Midbrain (tissue), 1 donor: ENCODE data around the gene SLITRK4.
A peak's percentile ranks its signal among the peaks of the same experiment; 100 is the strongest.

ENCODE experiments used
- DNase-seq: peaks from one replicate; lab custom pipeline; 2025; lab: John Stamatoyannopoulos, UW

The SLITRK4 gene

GRCh38 chrX:143635915-143636314, at the start of gene SLITRK4:
TSS of gene SLITRK4 (minus strand) at chrX:143636101. CDS start at chrX:143631108, 4,993 bp downstream.
- DNase-seq, result no peak

- DNase-seq, result no peak
Observed at GRCh38 chrX:143683486-143683885, 47.6 kb upstream of the SLITRK4 start.

GRCh38 chrX:143674926-143675325, 39.0 kb upstream of the SLITRK4 start:
- no peak for DNase-seq

GRCh38 chrX:143669395-143669794, 33.5 kb upstream of the SLITRK4 start:
- DNase-seq, result peak; percentile 6

- no peak for DNase-seq
Observed at GRCh38 chrX:143664302-143664701, 28.4 kb upstream of the SLITRK4 start.

- no peak for DNase-seq
Observed at GRCh38 chrX:143663755-143664154, 27.9 kb upstream of the SLITRK4 start.

GRCh38 chrX:143661286-143661685, 25.4 kb upstream of the SLITRK4 start:
- no peak for DNase-seq

- DNase-seq, result no peak
Observed at GRCh38 chrX:143648705-143649104, 12.8 kb upstream of the SLITRK4 start.

GRCh38 chrX:143642426-143642825, 6.5 kb upstream of the SLITRK4 start:
- no peak for DNase-seq

GRCh38 chrX:143636831-143637230, 930 bp upstream of the SLITRK4 start:
- DNase-seq, result no peak

- no peak for DNase-seq
Observed at GRCh38 chrX:143634663-143635455, 1.0 kb downstream of the SLITRK4 start.

GRCh38 chrX:143634309-143634662, 1.6 kb downstream of the SLITRK4 start:
- DNase-seq, result no peak

GRCh38 chrX:143633461-143634308, 2.2 kb downstream of the SLITRK4 start:
- no peak for DNase-seq

- no peak for DNase-seq
Observed at GRCh38 chrX:143632625-143633410, 3.1 kb downstream of the SLITRK4 start.

GRCh38 chrX:143623657-143624056, 12.2 kb downstream of the SLITRK4 start:
- no peak for DNase-seq

GRCh38 chrX:143621276-143621675, 14.6 kb downstream of the SLITRK4 start:
- no peak for DNase-seq

- DNase-seq, result no peak
Observed at GRCh38 chrX:143615851-143616250, 20.1 kb downstream of the SLITRK4 start.

- no peak for DNase-seq
Observed at GRCh38 chrX:143601809-143602208, 34.1 kb downstream of the SLITRK4 start.

- DNase-seq, result no peak
Observed at GRCh38 chrX:143581240-143581639, 54.7 kb downstream of the SLITRK4 start.

- DNase-seq, result no peak
Observed at GRCh38 chrX:143580266-143580665, 55.6 kb downstream of the SLITRK4 start.
